Sigmoid colon (tissue), 4 donors: ENCODE measurements around the gene TNPO2.

ENCODE experiments used
- EP300 ChIP-seq, 4 donors: sonication (generic); formaldehyde crosslinking; IDR thresholded peaks; one replicate each; pipeline ENCODE4 v1.6.1; 2017; ENCODE audit warnings: antibody characterized with exemption in 4 of 4
- POLR2A ChIP-seq, 2 donors: fragments of 450-650 bp; IDR thresholded peaks; one replicate each; pipeline ENCODE4 v1.6.1; 2016; ENCODE audit warnings: antibody characterized with exemption in 2 of 2, mild to moderate bottlenecking in 2 of 2, moderate library complexity in 2 of 2
- POLR2AphosphoS5 ChIP-seq, 4 donors: sonication (generic); formaldehyde crosslinking; IDR thresholded peaks; one replicate each; pipeline ENCODE4 v1.6.1; 2017; ENCODE audit warnings: antibody characterized with exemption in 4 of 4
- TF ChIP-seq, protein P1 (sequence below), 4 experiments: fragments of 450-650 bp in 3 of 4; fragments of 200-600 bp in 1 of 4; IDR thresholded peaks; one replicate each; pipeline ENCODE4 v1.5.1; 2016 to 2019; ENCODE audit warnings: antibody characterized with exemption in 4 of 4, mild to moderate bottlenecking in 3 of 4, moderate library complexity in 2 of 4

DNA sequence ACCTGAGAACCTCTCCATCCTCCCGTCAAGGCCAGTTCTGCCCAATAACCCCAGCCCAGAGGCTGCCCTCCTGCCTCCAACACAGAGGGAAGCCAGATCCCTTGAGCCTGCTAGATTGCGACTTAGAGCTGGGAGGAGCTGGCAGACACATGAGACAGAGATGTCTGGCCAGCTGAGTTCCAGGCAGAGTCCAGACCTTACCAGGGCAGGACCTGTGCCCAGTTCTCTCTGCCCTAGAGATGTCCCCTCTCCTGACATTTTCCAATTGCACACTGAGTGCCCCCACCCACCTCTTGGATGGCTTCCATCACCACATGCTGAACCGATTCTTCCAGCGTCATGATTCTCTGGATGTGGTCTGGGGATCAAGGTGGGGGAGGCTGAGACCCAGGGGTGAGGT, 48.6 kb upstream of the TNPO2 start:
- TF ChIP-seq POLR2AphosphoS5 (IDR thresholded peaks at IDR 0.05): no peak
- TF ChIP-seq, protein P1, sequence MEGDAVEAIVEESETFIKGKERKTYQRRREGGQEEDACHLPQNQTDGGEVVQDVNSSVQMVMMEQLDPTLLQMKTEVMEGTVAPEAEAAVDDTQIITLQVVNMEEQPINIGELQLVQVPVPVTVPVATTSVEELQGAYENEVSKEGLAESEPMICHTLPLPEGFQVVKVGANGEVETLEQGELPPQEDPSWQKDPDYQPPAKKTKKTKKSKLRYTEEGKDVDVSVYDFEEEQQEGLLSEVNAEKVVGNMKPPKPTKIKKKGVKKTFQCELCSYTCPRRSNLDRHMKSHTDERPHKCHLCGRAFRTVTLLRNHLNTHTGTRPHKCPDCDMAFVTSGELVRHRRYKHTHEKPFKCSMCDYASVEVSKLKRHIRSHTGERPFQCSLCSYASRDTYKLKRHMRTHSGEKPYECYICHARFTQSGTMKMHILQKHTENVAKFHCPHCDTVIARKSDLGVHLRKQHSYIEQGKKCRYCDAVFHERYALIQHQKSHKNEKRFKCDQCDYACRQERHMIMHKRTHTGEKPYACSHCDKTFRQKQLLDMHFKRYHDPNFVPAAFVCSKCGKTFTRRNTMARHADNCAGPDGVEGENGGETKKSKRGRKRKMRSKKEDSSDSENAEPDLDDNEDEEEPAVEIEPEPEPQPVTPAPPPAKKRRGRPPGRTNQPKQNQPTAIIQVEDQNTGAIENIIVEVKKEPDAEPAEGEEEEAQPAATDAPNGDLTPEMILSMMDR (IDR thresholded peaks at IDR 0.05): no peak
- TF ChIP-seq EP300 (IDR thresholded peaks at IDR 0.05): no peak
- no peak for TF ChIP-seq POLR2A (IDR thresholded peaks at IDR 0.05)
